ENCODE data around the gene HOXB7. TPM values are rescaled to one million over a fixed set of nuclear protein-coding genes. Genes with fewer than 3 reads are reported as not detected.

HOXB7 gene
- 2.9 and 3.8 TPM in 2 replicates for total RNA-seq

GRCh38 chr17:48610282-48611211, at the start of gene HOXB7:
TSS of gene HOXB7 (minus strand) at chr17:48611017. CDS start at chr17:48610918, 99 bp downstream.

DNA sequence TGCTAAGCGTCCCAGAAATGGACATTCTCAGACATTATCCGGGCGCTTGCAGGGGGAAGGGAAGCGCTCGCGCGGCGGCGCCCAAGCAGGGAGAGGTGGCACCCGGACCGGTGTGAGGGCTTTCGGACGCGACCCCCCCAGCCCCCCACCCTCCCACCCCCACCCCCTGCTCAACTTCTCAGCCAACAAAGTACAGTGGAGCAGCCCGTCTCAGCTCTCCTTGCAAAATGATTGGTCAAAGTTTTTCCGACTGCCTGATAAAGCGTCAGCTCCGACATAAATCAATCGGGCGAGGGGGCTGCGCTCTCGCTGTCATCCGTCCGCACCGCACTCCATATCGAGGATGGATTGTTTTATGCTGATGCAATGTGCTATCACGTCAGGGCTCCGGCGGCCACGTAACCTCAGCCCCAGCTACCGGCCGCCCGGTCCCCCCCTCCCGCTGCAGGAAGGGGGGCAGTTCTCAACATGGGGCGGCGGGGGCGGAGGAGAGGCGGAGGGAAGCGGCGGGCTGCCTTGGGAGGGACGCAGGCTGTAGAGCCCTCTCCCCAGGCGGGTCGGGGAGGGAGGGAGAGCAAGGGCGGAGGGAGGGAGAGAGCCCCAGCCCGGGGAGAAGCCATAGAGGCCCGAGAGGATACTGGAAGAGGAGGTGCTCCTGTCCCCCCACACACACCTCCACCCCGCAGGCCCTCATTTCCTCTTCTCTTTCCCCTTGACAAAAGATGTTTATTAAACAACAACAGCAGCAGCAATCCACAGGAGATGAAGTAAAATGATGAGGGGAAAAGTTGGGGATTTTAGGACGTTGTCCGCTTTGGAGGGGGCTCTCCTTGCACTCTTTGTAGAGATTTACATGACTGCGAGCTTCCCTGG, 15.7 kb upstream of the HOXB7 start, which contains the start of gene HOXB9:
Gene HOXB9 (minus strand): TSS at position 114 of the 873 bp plus-strand sequence. CDS start 89 bp downstream, at position 25.

DNA sequence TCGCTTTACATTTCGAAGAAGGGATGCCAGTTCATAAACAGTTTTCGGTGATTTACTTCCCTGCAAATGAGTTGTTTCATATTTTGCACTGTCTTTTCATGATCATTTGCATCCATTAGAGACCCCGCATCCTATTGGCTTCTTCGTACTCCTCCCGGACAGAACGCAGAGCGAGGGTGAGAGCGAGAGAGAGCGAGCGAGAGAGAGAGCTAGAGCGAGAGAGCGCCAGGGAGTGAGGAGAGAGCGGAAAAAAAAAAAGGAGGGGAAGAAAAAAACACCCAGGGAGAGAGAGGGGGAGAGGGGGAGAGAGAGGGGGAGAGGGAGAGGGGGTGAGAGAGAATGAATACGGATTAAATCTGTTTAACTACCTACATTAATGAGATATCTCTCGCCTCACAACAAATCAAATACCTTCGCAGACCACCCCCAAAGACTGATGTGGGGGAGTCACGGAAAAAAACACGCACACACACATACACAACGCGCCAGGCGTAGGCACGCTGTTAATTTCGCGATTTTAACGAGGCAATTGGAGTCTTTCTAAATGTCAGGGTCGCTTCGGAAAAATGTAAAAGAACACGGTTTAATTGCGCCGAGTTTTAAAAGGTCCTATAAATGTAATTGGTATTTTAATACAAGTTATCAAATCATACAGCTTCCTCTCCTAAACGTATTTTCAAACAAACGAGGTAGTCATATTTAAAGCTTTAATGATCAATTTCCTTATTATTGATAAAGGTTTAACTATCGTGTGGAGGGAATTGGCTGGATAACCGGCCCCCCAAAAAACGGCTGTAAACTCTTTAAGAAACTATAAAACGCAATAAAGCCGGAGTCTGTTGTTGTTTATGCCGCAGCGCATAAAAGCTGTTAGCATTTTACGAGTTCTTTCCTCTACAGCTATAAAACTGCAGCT, 4.5 kb upstream of the HOXB7 start, which contains the start of gene HOXB8:
Gene HOXB8 (minus strand): TSS at position 246 of the 916 bp plus-strand sequence. CDS start 588 bp downstream, outside the sequence.

GRCh38 chr17:48604770-48605329, 6.0 kb downstream of the HOXB7 start, which contains the start of gene HOXB6:
TSS of gene HOXB6 (minus strand) at chr17:48604986. CDS start at chr17:48598150, 6,836 bp downstream.

DNA sequence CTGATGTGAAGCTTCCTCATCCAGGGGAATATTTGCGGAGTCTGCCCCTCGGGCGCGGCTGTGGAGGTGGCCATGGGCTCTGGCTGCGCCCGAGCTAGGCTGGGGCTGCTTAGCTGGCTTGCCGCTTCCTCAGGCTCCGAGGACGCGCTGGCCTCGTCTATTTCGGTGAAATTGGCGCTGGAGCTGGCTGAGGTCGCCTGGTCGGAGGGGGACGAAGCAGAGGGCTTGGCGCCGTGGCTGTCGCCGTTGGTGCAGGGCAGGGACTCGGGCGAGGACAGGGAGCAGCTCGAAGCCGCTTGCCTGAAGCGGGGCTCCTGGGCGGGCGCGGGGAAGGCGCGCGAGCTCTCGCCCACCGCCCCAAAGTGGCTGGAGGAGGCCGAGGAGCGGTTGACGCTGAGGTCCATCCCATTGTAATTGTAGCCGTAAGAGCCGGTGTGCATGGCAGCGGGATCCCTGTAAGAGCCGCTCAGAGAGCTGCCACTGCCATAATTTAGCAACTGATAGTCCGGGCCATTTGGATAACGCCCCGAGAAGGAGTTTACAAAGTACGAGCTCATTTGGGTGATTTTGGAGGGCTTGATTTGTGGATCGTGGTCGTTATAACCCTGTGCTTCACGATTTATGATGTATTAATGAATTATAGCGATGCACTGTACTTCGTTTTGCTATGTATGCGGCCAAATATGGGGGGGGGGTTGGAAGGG, 17.5 kb downstream of the HOXB7 start, which contains the start of gene HOXB5:
Gene HOXB5 (minus strand): TSS at position 654 of the 704 bp plus-strand sequence. CDS start 97 bp downstream, at position 557.

GRCh38 chr17:48589831-48590606, 20.8 kb downstream of the HOXB7 start, which contains the start of gene HOXB3:
TSS of gene HOXB3 (minus strand) at chr17:48590241. CDS start at chr17:48552474, 37,767 bp downstream.

GRCh38 chr17:48577946-48578615, 32.7 kb downstream of the HOXB7 start, which contains the start of gene HOXB4:
TSS of gene HOXB4 (minus strand) at chr17:48578350. CDS start at chr17:48578319, 31 bp downstream.

Other genes with a start within 250 kb of the HOXB7 start
- not detected in 2 replicates for gene SKAP1, start 180.8 kb downstream of the HOXB7 start, total RNA-seq
- not detected in 2 replicates for gene HOXB1, start 80.0 kb downstream of the HOXB7 start, total RNA-seq
- 2.3 and 8.4 TPM in 2 replicates for gene HOXB2, start 65.9 kb downstream of the HOXB7 start, total RNA-seq
- 1.7 and 3.3 TPM in 2 replicates for gene HOXB4, start 32.7 kb downstream of the HOXB7 start, total RNA-seq
- gene HOXB3, start 20.8 kb downstream of the HOXB7 start, total RNA-seq = 3.8 and 10.2 TPM in 2 replicates
- gene HOXB5, start 17.2 kb downstream of the HOXB7 start, total RNA-seq = 0.09 and 0.16 TPM in 2 replicates
- 1.5 and 3.2 TPM in 2 replicates for gene HOXB6, start 6.0 kb downstream of the HOXB7 start, total RNA-seq
- gene HOXB8, start 4.3 kb upstream of the HOXB7 start, total RNA-seq = under 0.01 TPM in 1 of 2 replicates, not detected in the other
- not detected in 2 replicates for gene HOXB9, start 15.3 kb upstream of the HOXB7 start, total RNA-seq
- not detected in 2 replicates for gene PRAC1, start 111.5 kb upstream of the HOXB7 start, total RNA-seq
- not detected in 2 replicates for gene PRAC2, start 112.2 kb upstream of the HOXB7 start, total RNA-seq
- not detected in 2 replicates for gene HOXB13, start 117.7 kb upstream of the HOXB7 start, total RNA-seq
- not detected in 2 replicates for gene TTLL6, start 206.2 kb upstream of the HOXB7 start, total RNA-seq
- 42.1 and 49.6 TPM in 2 replicates for gene CALCOCO2, start 220.0 kb upstream of the HOXB7 start, total RNA-seq